ENCODE data around the gene GRB10. TPM values are rescaled to one million over a fixed set of nuclear protein-coding genes. Genes with fewer than 3 reads are reported as not detected.

Gene GRB10
- total and polyA plus RNA-seq, 11 donors, result 14.7 to 38.2 (median 28.0) TPM

DNA sequence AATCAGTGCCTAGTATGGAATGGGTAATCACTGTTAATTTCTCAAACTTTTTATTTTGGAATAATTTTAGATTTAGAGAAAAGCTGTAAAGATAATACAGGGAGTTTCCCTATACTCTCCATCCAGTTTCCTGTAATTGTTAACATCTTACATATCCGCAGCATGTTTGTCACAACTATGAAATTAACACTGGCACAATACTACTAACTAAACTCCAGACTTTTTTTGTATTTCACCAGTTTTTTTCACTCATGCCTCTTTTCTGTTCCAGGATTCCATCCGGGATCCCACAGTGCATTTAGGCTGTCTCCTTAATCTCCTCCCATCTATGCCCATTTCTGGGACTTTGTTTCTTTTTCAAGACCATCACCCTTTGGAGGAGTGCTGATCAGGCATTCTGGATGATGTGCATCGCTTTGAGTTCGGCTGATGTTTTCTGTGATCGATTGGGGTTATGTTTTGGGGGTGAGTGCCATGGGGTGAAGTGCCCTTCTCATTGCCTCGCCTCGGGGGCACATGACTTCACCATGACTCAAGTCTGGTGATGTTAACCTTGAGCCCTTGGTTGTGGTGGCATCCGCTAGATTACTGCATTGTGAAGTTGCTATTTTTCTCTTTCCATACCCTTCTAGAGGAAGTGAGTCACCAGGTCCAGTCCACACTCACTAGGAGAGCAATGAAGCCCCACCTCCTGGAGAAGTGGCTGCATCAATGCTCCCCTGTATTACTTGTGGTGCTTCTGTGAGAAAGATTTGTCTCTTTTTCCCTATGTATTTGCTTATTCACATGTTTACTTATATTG lies 43.9 kb upstream of the GRB10 start:
- peak in 3 of 4 donors; percentile 47 to 74 (median 64) for ATAC-seq
- no peaks in the 10 kb centered on the region for H3K36me3 ChIP-seq
- H3K4me1 ChIP-seq, result peaks cover 0 to 17% (median 4%) of the 10 kb centered on the region in 12 donors
- no peak for DNase-seq
- peak overlapping the region in 3 of 12 donors; percentile 16 to 28 (median 17) for H3K27ac ChIP-seq
- 70 to 75% (median 73%) methylated on average over 8 of the region's 8 CpGs for WGBS, 4 donors
- no peak for TF ChIP-seq POLR2A (IDR thresholded peaks at IDR 0.05)
- TF ChIP-seq, protein P1, sequence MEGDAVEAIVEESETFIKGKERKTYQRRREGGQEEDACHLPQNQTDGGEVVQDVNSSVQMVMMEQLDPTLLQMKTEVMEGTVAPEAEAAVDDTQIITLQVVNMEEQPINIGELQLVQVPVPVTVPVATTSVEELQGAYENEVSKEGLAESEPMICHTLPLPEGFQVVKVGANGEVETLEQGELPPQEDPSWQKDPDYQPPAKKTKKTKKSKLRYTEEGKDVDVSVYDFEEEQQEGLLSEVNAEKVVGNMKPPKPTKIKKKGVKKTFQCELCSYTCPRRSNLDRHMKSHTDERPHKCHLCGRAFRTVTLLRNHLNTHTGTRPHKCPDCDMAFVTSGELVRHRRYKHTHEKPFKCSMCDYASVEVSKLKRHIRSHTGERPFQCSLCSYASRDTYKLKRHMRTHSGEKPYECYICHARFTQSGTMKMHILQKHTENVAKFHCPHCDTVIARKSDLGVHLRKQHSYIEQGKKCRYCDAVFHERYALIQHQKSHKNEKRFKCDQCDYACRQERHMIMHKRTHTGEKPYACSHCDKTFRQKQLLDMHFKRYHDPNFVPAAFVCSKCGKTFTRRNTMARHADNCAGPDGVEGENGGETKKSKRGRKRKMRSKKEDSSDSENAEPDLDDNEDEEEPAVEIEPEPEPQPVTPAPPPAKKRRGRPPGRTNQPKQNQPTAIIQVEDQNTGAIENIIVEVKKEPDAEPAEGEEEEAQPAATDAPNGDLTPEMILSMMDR (IDR thresholded peaks at IDR 0.05), result peak in 1 of 12 donors; percentile 9
- no peak overlapping the region for H3K4me3 ChIP-seq
- H3K9me3 ChIP-seq, result no peaks in the 10 kb centered on the region
- intact Hi-C loops (cut with DNase I), result no loop called here
- H3K27me3 ChIP-seq, result no peaks in the 10 kb centered on the region

DNA sequence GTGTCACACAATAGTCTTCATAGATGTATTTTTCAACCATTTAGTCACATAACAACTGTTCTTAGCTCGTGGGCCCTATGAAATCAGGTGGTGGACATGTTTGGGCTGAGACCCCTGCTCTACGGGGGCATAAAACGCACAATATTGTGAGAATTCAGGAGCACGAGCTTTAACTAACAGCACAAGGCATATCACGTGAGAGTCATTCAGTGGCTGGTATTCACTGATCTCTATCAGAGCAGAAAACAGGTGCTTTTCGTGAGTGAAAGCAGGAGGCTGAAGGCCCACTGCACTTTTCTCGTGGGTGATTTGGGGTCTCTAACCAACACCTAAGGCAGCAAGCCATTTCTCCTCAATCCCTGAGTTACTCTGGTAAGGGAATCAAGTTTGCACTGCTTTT lies 42.8 kb upstream of the GRB10 start:
- H3K36me3 ChIP-seq, result no peaks in the 10 kb centered on the region
- DNase-seq (no peak), ATAC-seq (no peak)
- intact Hi-C loops (cut with DNase I), result no loop called here
- H3K9me3 ChIP-seq, result no peaks in the 10 kb centered on the region
- no peaks in the 10 kb centered on the region for H3K27me3 ChIP-seq
- no peak overlapping the region for H3K4me3 ChIP-seq
- no peak overlapping the region for H3K27ac ChIP-seq
- peaks cover 0 to 19% (median 4%) of the 10 kb centered on the region in 12 donors for H3K4me1 ChIP-seq
- 91 to 98% (median 94%) methylated on average over 7 of the region's 7 CpGs for WGBS, 4 donors
- no peak for TF ChIP-seq POLR2A (IDR thresholded peaks at IDR 0.05)
- TF ChIP-seq, protein P1 (IDR thresholded peaks at IDR 0.05), result no peak

DNA sequence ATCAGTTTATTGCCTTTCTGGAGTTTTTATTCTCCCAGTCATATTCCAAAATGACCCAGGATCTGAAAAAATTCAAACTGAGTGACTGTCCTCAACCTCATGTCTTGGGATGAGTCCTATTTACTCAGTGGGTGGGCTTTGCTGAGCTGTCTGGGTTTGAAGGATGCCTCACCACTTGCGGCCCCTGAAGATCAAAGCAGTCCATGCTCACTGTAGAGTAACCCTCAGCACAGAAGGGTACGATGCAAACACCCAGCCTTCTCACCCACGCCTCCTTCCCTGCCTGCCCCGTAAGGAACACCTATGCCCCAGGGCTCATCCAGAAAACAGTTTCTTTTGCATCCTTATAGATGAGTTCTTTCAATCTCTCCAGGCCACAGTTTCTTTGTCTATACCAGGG lies 42.2 kb upstream of the GRB10 start:
- DNase-seq (no peak), ATAC-seq (no peak)
- H3K27ac ChIP-seq, result no peak overlapping the region
- peaks cover 0 to 19% (median 4%) of the 10 kb centered on the region in 12 donors for H3K4me1 ChIP-seq
- no peak overlapping the region for H3K4me3 ChIP-seq
- H3K27me3 ChIP-seq, result no peaks in the 10 kb centered on the region
- H3K36me3 ChIP-seq, result no peaks in the 10 kb centered on the region
- H3K9me3 ChIP-seq, result no peaks in the 10 kb centered on the region
- 95 to 97% (median 96%) methylated on average over 4 of the region's 4 CpGs for WGBS, 4 donors
- no peak for TF ChIP-seq POLR2A (IDR thresholded peaks at IDR 0.05)
- TF ChIP-seq, protein P1 (IDR thresholded peaks at IDR 0.05), result no peak
- intact Hi-C loops (cut with DNase I), result no loop called here

DNA sequence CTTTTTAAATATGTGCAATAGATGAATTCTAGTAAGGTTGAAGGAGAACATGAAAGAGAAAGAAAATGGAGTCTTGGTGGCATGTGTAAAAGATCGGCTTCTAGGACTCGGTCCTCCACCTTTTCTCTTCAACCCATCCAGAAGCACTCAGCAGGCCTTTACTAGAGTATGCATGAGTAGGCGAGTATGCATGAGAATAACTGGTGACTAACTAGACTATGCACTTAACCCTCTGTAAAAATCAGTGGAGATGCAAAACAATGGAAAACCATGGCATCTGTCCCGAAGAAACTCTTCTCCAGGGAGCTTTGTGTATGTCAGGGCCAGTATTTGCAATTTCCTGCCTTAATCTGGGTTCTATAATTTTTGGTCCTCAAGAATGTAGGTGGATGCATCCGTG lies 40.0 kb upstream of the GRB10 start:
- ATAC-seq, result no peak

More for the DNA sequence above, 40.0 kb upstream of the GRB10 start:
- Histone ChIP-seq H3K9me3 (no peaks in the 10 kb centered on the region), H3K27ac (no peak overlapping the region), H3K36me3 (no peaks in the 10 kb centered on the region), H3K4me3 (no peak overlapping the region), H3K4me1 (peaks cover 0 to 19% (median 4%) of the 10 kb centered on the region in 12 donors), H3K27me3 (no peaks in the 10 kb centered on the region)
- DNase-seq, result no peak
- 78 to 86% (median 83%) methylated on average over 5 of the region's 5 CpGs for WGBS, 4 donors
- no peak for TF ChIP-seq POLR2A (IDR thresholded peaks at IDR 0.05)
- TF ChIP-seq, protein P1 (IDR thresholded peaks at IDR 0.05), result no peak
- intact Hi-C loops (cut with DNase I), result no loop called here
